OCI-LY1 (cell line): ENCODE measurements around the gene LARP1.
"Not testable (repeated sequence)": the region's sequence is repeated elsewhere in the genome, so short reads cannot be mapped to it uniquely, and the experiment has no call there.

ENCODE experiments used
- EZH2 ChIP-seq: fragments of 200-600 bp; sonication (generic), shearing (Covaris generic); IDR thresholded peaks from 2 replicates; pipeline ENCODE4 v1.8.0; 2017; ENCODE audit warnings: borderline replicate concordance, mixed run types, mild to moderate bottlenecking, antibody characterized with exemption, low read length, moderate library complexity, mixed read lengths
- TF ChIP-seq, protein P1 (sequence below): fragments of 200-600 bp; sonication (generic), shearing (Covaris generic); IDR thresholded peaks from 2 replicates; pipeline ENCODE4 v1.5.1; 2017; ENCODE audit warnings: mild to moderate bottlenecking, antibody characterized with exemption, low read length, moderate library complexity, mixed read lengths

- TF ChIP-seq, protein P1, sequence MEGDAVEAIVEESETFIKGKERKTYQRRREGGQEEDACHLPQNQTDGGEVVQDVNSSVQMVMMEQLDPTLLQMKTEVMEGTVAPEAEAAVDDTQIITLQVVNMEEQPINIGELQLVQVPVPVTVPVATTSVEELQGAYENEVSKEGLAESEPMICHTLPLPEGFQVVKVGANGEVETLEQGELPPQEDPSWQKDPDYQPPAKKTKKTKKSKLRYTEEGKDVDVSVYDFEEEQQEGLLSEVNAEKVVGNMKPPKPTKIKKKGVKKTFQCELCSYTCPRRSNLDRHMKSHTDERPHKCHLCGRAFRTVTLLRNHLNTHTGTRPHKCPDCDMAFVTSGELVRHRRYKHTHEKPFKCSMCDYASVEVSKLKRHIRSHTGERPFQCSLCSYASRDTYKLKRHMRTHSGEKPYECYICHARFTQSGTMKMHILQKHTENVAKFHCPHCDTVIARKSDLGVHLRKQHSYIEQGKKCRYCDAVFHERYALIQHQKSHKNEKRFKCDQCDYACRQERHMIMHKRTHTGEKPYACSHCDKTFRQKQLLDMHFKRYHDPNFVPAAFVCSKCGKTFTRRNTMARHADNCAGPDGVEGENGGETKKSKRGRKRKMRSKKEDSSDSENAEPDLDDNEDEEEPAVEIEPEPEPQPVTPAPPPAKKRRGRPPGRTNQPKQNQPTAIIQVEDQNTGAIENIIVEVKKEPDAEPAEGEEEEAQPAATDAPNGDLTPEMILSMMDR: not testable (repeated sequence)
- TF ChIP-seq EZH2: not testable (repeated sequence)
Measured at GRCh38 chr5:154759868-154760267, 4.7 kb downstream of the LARP1 start.
